Glutamatergic neuron (in vitro differentiated cells): ENCODE results near the gene KIAA1217. TPM values are rescaled to one million over a fixed set of nuclear protein-coding genes. Genes with fewer than 3 reads are reported as not detected.

Experiments
- DNase-seq: peaks from one replicate; pipeline ENCODE4 v3.0.0; 2022
- H3K27ac Mint-ChIP-seq: one replicate; pipeline ENCODE4 v1.8.0; 2020; ENCODE audit warnings: mild to moderate bottlenecking, mixed read lengths, inconsistent platforms; ENCODE audit not compliant: unreplicated experiment
- H3K27me3 Mint-ChIP-seq: one replicate; pipeline ENCODE4 v1.8.0; 2020; ENCODE audit warnings: mild to moderate bottlenecking, moderate library complexity, mixed read lengths, inconsistent platforms; ENCODE audit not compliant: unreplicated experiment
- H3K36me3 Mint-ChIP-seq: one replicate; pipeline ENCODE4 v1.8.0; 2020; ENCODE audit warnings: mild to moderate bottlenecking, mixed read lengths, inconsistent platforms; ENCODE audit not compliant: unreplicated experiment
- H3K4me1 Mint-ChIP-seq: one replicate; pipeline ENCODE4 v1.8.0; 2020; ENCODE audit warnings: mild to moderate bottlenecking, low read depth, mixed read lengths, inconsistent platforms; ENCODE audit not compliant: unreplicated experiment
- H3K4me3 Mint-ChIP-seq: one replicate; pipeline ENCODE4 v1.8.0; 2020; ENCODE audit warnings: mild to moderate bottlenecking, mixed read lengths, inconsistent platforms; ENCODE audit not compliant: unreplicated experiment
- H3K9me3 Mint-ChIP-seq: one replicate; pipeline ENCODE4 v1.8.0; 2020; ENCODE audit warnings: mild to moderate bottlenecking, moderate library complexity, mixed read lengths, inconsistent platforms; ENCODE audit not compliant: unreplicated experiment
- total RNA-seq: library from RNA; stranded (reverse); fragmentation: NEBNext Ultra II Directional; extraction: Animal tissue kit (Norgen Biotek cat#: 25700); gene quantifications from one replicate; pipeline ENCODE4 v1.2.1, GENCODE V29; 2021; ENCODE audit not compliant: unreplicated experiment
- TF ChIP-seq, protein P1 (sequence below): fragments of 200-600 bp; sonication (generic); IDR thresholded peaks from one replicate; pipeline ENCODE4 v1.5.0; 2021; ENCODE audit not compliant: partially characterized antibody, unreplicated experiment

Gene KIAA1217
- total RNA-seq, 1 donor from 2014 or later: 4.4 TPM

DNA sequence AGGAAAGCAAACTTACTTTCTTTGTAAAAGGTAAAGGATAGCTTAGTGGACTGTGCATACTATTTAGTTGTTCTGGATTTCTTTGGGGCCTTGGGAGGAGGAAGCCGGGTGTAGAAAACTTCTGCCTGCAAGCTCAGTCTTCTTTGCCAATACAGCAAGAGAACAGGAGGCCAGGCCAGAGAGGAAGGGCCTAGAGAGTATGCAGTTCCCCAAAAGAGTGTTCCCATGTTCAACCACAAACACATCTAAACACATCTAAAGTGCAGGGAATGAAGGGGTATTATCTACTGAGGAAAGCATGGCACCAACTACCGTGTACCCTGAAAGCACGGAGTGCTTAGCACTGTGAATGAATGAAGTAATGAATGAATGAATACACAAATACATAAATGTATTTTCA lies 11.0 kb downstream of the KIAA1217 start:
- Mint-ChIP-seq H3K27me3 (peaks cover 4% of the 10 kb centered on the region), H3K27ac (no peak overlapping the region), H3K4me1 (peaks cover 11% of the 10 kb centered on the region), H3K36me3 (no peaks in the 10 kb centered on the region), H3K4me3 (no peak overlapping the region), H3K9me3 (peaks cover 7% of the 10 kb centered on the region)
- TF ChIP-seq, protein P1, sequence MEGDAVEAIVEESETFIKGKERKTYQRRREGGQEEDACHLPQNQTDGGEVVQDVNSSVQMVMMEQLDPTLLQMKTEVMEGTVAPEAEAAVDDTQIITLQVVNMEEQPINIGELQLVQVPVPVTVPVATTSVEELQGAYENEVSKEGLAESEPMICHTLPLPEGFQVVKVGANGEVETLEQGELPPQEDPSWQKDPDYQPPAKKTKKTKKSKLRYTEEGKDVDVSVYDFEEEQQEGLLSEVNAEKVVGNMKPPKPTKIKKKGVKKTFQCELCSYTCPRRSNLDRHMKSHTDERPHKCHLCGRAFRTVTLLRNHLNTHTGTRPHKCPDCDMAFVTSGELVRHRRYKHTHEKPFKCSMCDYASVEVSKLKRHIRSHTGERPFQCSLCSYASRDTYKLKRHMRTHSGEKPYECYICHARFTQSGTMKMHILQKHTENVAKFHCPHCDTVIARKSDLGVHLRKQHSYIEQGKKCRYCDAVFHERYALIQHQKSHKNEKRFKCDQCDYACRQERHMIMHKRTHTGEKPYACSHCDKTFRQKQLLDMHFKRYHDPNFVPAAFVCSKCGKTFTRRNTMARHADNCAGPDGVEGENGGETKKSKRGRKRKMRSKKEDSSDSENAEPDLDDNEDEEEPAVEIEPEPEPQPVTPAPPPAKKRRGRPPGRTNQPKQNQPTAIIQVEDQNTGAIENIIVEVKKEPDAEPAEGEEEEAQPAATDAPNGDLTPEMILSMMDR: no peak
- no peak for DNase-seq

DNA sequence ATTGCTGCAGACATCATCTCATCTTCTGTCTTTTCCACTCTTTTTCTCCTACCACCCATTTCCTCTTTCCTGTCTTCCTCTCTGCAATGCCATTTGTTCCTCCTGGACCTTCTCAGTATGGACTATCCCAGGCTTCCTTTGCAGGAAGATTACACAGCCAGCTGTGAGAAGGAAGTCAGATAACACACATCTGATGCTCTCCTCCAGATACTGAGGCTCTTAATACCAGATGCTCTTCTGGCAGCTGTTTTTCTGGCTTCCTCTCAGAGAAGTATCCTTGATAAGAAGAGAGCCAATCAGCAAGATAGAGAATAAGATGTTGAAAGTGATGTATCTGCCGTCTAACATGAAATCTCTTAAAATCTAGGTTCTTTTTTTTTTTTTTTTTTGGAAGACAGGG lies 14.4 kb downstream of the KIAA1217 start:
- Mint-ChIP-seq H3K4me3 (no peak overlapping the region), H3K4me1 (peaks cover 11% of the 10 kb centered on the region), H3K9me3 (peaks cover 7% of the 10 kb centered on the region), H3K27ac (no peak overlapping the region), H3K27me3 (peaks cover 4% of the 10 kb centered on the region), H3K36me3 (no peaks in the 10 kb centered on the region)
- DNase-seq: no peak
- TF ChIP-seq, protein P1: no peak

DNA sequence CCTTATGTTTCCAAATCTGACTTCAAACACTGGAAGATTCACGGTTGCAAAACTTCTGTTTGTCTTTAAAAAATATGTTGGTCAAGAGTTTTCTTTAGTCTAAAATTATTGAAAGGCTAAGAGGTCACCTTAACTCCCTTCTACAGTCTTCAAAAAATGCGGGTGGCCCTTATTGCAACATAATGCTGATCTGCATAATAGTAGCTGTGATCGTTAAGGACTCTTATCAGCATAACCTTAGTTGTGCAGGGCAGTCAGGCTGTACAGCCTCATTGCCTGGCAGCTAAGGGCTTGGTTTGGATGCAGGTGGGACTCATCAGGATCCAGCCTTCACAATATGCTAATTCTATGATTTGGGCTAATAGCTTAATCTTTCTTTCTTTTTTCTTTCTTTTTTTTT lies 15.0 kb downstream of the KIAA1217 start:
- Mint-ChIP-seq H3K36me3 (no peaks in the 10 kb centered on the region), H3K4me1 (peaks cover 11% of the 10 kb centered on the region), H3K27ac (no peak overlapping the region), H3K27me3 (peaks cover 4% of the 10 kb centered on the region), H3K9me3 (peaks cover 7% of the 10 kb centered on the region), H3K4me3 (no peak overlapping the region)
- DNase-seq: no peak
- TF ChIP-seq, protein P1: no peak

DNA sequence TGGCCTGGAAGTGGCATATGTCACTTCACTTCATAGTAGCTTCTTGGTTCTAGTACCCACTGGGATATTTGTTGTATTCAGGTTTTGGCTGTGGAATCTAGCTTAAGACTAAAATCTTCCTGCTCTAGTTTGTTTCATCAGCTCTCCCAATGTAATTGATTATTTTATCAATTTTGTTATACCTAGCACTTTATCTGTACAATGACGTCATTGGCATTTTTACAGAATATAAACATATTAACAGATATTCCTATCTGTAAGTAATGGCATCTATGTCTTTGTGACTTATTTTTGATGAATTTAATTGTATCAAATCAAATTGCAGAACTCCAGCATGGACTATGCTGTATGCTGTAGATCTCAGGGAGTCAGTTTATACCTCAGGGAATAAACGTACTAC lies 19.7 kb downstream of the KIAA1217 start:
- Mint-ChIP-seq H3K4me1 (no peaks in the 10 kb centered on the region), H3K9me3 (peaks cover 1% of the 10 kb centered on the region), H3K4me3 (no peak overlapping the region), H3K27ac (no peak overlapping the region), H3K36me3 (no peaks in the 10 kb centered on the region), H3K27me3 (peaks cover 5% of the 10 kb centered on the region)
- TF ChIP-seq, protein P1: no peak
- no peak for DNase-seq

DNA sequence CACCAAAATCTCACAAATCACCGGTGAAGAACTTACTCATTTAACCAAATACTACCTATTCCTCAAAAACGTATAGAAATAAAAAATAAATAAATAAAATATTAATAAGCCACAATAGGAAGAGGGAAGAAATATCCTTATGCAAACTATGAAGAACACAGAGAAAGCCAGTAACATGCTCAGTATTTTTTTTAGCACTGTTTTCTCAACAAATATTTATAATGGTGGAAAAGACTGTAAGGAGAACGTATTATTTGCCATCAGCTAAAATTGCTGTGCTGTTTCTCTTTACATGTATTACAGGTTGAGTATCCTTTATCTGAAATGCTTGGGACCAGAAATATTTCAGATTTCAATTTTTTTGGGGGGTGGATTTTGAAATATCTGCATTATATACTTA lies 21.0 kb downstream of the KIAA1217 start:
- TF ChIP-seq, protein P1: no peak
- no peaks in the 10 kb centered on the region for H3K36me3 Mint-ChIP-seq
- H3K27ac Mint-ChIP-seq: no peak overlapping the region
- no peaks in the 10 kb centered on the region for H3K9me3 Mint-ChIP-seq
- no peak overlapping the region for H3K4me3 Mint-ChIP-seq
- H3K4me1 Mint-ChIP-seq: no peaks in the 10 kb centered on the region
- peaks cover 1% of the 10 kb centered on the region for H3K27me3 Mint-ChIP-seq
- no peak for DNase-seq
